Stimulated activated naive CD4-positive, alpha-beta T cell (primary cell): ENCODE measurements around the gene ACSS1.
A peak's percentile ranks its signal among the peaks of the same experiment; 100 is the strongest.

Source experiments
- DNase-seq, 6 experiments: peaks; one replicate each; lab custom pipeline; 2025; lab: John Stamatoyannopoulos, UW

Gene ACSS1

DNA sequence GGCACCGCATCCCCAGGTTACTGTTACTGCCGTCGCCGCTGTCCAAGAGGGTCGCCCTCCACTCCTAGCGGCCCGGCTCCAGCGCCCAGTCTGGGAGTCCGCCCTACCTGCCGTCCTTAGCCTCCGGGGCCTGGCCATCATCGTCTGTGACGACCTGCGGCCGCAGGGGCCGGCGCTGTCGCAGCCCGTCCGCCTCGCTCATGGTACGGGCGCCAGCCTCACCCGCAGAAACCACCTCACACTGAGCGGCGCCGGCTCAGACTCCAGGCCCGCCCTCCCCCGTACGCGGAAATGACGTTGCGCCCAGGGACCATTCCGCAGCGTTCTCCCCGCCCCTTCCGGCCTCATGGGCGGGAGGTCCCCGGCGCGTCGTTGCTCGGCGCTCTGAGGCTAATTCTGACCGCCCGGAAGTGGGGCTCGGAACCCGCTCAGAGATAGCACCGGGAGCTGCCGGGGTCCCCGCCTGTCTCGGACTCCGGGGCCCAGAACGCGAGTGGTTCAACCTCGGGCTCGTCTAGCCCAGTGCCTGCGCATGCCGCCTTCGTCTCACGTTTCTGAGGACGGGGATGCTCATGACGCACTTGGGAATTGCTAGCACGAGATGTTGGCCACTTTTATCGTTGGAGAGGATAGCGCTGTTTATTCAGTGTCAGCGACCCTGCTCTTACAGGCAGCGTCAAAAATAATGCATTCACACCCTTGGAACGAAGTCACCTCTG lies 65.3 kb downstream of the ACSS1 start, which contains the start of gene APMAP:
APMAP (minus strand) TSS at position 265 of the 719 bp plus-strand sequence; CDS start at position 202, 63 bp downstream.
- DNase-seq: peak; percentile 85 to 95 (median 92)

DNA sequence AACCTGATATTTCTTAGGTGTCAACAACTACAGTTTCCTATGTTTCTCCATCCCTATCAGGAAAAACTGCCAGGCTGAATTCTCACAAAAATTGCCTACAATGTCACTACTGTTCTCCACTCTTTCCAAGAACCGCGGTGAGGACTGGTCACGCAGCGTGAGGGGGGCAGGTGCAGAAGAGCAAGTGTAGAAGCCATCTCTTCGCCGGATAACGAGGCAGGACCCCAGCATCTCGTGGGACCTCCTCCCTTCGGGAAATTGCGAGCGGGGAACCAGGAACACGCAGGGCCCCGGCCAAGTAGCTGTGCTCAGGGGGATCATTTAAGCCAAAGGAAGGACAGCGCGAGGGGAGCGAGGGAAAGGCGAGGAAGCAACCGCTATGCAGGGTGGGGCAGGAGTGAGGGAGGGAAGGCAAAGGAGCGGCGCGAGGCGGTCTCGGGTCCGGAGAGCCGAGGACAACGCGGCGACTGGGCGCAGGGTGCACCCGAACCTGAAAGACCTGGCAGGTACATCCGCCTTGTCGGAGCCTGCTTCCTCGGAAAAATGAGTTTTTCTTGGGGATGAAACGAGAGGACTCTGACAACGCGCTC lies 65.9 kb downstream of the ACSS1 start:
- DNase-seq: no peak

DNA sequence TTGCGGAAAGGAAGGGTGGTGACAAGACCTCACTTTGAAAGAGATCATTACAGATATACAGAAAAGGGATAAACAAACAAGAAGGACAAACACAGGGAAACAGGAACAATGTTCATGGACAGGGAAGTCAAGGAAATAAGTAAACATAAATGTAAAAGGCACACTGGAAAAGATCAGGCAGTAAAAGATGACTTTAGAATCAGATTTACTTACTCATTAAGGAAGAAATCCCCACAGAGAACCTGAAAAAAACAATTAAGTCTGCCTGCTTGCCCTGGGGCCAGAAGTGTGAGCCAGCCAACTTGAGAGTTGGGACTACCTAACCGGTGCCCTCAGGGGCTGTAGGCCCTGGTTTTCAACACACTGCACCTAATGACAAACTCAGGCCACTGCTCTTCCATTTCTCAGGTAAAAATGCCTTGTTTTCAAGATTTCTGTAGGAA lies 67.1 kb downstream of the ACSS1 start:
- no peak for DNase-seq

DNA sequence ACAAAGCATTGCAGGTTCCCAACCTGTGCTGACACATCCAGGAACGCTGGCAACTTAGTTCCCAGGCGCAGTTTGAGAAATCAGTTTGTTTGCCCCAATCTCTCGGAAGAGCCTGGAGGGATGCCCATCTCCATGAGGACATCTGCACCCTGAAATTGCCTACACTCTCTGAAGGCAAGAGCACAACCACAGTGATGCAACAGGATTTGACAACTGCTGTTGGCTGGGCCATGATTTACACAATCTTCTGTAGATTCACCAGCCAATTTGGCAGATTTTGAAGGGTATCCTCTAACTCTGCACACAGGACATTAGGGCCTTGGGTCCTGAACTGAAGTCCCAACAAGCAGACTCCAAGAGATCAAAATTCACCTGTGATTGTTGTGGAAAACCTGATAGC lies 68.8 kb downstream of the ACSS1 start:
- DNase-seq: no peak

DNA sequence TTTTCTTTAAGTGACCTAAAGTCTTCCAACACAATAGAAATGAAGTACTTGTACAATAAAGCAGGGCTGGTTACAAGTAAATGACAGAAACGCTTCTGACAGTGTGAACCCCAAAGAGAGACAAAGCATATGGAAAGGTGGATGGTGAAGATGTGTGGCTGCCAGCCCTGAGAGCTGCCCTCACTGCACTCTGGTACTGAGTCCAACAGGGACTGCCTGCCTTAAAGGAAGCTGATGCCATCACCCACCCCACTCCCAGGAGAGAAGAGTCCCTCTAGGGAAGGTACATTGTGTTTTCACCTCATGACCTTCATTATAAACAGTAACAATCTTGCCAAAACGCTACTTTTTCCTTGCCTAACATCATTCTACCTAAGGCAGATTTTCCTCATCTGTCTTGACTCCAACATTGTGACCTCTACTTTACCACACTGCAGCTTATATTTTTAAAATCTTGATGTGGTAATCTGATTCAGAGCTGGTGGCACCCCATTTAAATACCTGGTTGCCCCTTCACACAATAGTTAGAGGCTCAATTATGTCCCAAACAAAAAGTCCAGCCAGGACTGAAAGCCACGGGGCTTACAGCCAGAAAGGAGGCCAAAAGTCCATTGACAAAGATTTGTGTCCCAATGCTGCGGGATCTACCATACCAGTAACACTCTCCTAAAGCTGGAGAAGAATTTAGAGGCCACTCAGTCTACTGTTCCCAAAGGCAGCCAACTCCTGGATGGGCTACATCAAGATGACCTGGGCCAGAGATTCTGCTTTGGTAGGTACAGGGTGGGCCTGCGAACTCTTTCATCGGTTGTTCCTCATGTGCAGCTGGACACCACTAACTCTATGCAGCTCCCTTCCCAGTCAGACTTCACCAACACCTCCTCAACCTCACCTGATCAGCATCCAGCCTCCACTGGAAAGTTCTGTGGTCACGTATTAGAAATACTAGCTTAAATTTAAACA lies 69.8 kb downstream of the ACSS1 start:
- no peak for DNase-seq

DNA sequence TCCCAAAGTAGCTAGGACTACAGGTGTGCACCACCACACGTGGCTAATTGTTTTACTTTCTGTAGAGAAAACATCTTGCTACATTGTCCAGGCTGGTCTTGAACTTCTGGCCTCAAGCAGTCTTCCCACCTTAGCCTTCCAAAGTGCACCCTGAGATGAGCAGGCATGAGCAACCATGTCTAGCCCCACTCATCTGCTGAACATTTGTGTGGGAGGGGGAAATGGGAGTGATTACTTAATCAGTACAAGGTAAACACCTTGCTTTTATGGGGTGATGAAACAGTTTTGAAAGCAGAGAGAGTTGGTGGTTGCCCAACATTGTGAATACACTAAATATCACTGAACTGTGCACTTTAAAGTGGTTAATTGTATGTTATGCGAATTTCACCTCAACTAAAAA lies 70.7 kb downstream of the ACSS1 start:
- no peak for DNase-seq

DNA sequence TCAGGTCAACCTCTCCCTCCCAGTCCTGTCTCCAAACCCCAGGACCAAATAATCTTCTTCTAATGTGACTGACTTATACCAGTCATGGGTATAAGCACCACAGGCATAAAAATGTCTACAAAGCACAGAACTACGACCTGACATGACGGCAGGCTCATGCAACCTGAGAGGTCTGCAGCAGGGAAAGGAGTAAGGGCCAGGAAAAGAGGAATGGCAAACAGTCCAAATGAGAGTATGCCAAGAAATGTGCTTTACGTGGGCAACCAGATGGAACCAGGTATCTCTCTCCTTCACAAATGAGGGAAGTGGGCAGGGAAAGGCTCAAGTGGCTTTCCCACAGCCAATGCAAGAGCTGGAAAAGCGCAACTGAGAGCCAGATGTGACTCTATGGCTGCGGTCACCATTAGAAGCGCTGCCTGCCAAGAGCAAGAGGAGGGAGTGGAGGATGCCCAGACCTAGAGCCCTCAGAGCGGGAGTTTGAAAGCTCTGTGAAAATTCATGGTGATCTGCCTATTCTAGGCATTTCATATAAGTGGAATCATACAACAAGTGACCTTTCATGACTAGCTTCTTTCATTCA lies 71.4 kb downstream of the ACSS1 start:
- no peak for DNase-seq

DNA sequence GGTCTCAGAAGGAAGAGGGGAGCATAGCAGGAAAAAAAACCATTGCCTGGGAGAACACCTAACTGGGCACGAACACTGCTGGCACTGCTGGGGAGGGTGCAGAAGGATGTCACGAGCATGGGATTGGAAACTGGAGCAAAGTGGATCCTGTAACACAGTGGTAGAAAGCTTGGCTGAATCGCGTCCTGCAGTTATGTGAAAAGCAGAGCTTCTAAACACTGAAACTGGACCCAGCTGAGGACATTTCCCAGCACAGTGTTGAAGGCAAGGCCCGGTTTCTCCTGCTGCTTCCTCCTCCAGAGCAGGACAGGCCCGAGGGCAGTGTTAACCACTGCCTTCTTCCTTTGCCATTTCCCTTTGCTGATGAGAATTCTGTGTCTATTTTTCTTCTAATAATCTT lies 72.1 kb downstream of the ACSS1 start:
- DNase-seq: no peak

DNA sequence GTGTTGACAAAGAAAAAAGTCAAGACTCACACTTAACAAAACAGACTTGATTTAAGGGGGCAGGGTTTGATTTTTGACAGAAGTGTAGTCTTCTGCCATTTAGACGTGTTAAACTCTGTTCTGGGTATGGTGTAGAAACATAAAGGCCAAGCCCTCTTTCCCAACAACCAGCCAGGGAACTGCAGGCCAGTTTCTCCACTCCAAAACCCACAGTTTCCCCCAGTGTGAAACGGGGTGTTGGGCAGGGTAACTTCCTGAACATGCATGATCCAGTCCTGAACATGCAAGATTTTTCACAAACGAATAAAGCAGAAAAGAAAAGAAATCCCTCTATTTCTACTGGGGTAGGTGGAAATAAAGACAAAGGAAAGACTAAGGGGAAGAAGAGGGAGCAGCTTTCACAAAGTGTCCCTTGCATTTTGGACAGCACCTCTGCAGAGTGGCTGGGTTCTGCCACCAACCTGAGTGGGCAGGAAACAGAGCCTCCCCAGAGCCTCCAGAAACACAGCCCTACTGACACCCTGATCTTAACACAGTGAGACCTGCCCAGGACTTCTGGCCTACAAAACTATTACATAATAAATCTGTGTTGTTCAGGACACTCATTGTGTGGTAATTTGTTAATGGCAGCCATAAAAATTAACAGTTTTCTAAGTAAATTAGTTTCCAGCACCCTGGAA lies 72.8 kb downstream of the ACSS1 start:
- DNase-seq: no peak

DNA sequence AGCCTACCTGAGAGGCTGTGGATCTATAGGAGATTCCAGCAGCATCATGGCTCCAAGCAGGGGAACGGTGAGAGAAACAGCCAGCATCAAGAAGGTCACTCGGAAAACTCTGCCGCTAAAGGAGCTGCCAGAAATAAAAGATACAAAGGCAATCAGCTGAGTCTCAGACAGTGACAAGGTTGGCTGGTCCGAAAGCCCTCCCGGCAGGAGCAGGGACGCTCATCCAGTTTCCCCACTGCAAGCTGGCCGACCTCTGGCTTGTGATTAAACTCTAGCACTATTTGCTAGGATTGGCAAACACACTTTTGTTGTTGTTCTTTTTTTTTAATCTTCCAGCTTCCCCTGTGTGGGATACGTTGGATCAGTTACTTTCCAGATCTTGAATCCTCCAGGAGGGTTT lies 74.0 kb downstream of the ACSS1 start:
- no peak for DNase-seq

DNA sequence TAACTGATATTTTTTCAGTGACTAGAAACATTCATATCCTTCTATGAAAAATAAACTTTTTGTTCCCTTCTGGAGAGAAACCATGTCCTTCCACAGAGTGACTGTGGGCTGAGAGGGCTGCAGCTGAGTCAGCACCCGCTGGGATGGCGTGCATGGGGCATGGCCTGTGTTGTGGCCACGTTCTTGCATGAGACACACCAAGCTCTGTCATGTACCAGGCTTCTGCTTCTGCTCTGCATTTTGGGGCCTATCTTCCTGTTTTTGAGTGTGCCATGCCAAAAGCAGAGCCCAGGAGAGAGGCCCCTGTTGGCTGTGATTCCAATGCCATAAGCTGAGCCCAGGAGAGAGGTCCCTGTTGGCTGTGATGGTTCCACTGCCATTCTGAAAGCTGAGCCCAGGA lies 76.1 kb downstream of the ACSS1 start:
- DNase-seq: no peak

DNA sequence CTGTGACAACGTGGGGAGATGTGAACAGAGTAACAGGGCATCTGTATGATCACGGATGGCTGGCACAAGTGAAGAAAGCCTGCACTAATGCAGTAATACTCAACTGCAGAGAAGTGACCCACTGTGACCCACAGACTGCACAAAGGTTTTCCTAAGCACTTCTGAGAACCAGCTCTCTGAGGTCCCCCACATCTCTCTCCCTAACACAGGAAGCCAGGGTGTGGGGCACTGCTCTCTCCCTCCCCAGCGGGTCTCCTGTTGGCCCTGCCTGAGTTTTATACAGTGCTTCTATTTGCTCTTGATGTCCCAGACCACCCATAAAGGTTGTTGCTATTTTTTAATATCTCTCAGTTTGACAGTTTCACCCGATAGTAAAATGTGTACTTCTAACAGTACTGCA lies 76.7 kb downstream of the ACSS1 start:
- DNase-seq: no peak

DNA sequence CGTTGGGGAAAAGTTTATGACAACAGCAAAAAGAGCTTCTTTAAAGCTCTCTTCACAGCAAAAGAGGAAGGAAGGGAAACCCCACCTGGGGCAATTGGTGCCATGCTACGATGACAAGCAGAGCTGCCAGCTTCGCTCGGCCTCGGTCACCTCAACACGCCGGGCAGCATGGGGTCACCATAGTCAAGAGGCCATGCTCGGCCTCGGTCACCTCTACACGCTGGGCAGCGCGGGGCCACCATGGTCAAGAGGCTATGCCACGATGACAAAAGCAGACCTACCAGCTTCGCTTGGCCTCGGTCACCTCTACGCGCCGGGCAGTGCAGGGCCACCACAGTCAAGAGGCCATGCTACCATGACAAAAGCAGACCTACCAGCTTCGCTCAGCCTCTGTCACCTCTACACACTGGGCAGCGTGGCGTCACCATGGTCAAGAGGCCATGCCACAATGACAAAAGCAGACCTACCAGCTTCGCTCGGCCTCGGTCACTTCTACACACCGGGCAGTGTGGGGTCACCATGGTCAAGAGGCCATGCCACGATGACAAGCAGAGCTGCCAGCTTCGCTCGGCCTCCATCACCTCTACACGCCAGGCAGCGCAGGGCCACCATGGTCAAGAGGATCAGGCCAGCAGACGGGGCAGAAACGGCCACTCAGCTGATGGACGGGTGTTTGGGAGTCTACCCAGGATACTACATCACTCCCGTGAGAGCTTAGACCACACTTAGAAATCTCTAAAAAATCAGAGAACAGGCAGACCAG lies 77.5 kb downstream of the ACSS1 start:
- no peak for DNase-seq

DNA sequence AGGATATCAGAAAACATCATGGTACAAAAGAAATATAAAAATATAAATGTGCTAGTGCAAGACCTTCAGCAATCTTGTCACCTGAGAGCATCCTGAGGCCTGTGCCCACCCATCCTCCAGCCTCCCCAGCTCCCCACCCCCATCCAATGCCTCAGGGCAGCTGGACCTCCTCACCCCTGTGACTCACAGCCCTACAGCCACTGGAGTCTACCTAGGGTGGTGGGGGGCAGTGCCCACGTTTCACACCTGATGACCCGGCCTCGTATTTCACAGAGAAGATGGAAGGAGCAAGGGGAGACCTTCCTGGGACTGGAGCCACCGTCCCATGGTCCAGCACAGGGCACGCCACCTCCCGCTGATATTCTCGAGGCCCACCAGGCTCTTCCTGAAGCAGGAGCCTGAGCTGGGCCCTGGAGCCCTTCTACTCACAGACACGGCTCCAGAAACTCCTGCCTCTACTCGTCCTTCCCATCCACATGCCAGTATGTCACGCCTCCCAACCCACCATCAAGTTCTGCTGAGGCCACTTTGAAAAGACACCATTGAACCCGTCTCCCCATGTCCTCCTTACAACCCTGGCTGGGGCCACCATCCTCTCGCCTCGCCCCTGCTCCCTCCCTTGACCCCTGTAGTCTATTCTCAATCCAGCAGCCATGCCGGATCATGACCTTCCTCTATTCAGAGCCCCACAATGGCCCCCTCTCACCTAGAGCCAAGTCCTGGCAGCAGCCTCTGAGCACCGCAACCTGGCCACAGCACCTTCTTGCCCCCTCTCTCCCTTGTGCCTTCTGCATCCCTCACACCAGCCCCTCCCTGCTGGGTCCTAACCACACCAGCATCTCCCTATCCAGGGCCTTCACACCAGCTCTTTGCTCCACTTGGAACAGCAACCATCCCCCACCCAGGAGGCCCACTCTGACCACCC lies 78.6 kb downstream of the ACSS1 start:
- no peak for DNase-seq

DNA sequence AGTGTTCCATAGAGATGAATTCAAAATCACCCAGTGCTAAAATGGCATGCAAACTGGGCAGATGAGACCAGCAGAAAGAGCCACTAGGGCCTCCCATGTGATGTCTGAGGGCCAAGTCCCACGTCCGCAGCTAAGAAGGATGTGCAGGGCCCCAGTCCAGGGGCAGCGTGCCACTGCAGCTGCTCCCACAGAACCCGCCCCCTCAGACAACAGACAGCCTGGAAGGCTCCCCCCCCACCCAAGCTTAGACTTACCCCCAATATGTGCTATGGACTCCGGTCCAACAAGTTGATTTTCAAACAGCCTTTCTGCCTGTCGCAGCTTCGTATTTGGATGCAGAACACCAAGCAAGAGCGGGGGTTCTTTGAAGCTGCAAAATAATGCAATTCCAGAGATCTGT lies 79.4 kb downstream of the ACSS1 start:
- no peak for DNase-seq

DNA sequence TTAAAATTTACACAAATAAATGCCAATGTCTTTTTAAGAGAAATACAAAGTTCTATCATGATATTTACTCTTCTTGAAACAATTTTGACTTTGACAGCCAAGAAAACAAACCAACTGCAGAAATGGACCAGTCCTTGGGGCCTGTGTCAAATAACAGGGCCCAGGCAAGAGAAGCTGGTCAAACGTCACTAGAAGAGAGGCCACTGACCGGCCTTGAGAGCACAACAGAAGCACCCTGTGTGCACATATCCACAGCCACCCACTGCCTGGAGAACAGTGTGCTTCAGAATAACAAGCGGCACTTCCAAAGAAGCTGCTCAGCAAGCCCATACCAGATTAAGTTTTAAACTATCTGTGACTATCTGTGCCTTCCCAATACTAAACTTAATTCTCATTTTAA lies 80.1 kb downstream of the ACSS1 start:
- DNase-seq: no peak

DNA sequence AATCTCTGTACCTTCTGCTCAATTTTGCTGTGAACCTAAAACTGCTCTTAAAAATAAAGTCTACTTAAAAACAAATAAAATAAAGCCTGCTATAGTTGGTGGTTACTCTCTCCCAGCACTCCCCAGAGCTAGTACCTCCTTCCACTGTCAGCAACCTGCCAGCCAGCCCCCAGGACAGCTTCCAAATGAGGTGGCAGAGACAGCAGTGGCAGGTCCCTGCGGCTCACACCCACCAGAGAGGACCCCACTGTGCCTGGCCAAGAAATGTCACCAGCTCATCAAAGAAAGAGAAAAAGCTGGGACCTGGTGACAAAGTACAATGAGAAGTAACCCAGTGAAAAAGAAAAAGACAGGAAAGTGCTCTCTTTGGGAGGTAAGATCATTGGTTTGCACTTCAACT lies 80.6 kb downstream of the ACSS1 start:
- no peak for DNase-seq

DNA sequence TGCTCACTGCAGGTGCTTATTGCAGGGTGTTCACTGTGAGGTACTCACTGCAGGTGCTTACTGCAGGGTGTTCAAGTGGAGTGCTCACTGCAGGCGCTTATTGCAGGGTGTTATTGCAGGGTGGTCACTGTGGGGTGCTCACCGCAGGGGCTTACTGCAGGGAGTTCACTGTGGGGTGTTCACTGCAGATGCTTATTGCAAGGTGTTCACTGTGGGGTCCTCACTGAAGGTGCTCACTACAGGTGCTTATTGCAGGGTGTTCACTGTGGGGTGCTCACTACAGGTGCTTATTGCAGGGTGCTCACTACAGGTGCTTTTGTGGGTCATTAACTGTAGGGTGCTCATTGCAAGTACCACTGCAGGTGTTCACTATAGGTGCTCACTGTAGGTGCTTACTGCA lies 85.6 kb downstream of the ACSS1 start:
- DNase-seq: no peak

DNA sequence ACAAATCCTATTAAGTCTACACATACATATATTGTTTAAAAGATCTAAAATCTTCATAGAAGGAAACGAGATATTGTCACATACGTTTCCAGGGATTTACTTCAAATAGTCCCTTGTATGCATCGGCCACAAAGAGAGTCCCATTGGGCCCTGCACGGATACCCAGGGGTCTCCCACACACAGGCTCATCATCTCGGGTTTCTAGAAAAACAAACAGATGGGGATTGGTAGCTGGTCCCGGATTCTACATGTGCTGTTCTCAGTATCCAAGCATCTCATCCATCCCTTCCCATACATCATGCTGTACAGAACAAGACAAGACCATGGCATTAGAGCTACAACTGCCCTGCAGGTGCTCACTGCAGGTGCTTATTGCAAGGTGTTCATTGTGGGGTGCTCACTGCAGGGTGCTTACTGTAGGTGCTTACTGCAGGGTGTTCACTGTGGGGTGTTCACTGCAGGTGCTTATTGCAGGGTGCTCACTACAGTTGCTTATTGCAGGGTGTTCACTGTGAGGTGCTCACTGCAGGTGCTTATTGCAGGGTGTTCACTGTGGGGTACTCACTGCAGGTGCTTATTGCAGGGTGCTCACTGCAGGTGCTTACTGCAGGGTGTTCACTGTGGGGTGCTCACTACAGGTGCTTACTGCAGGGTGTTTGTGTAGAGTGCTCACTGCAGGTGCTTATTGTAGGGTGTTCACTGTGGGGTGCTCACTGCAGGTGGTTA lies 86.4 kb downstream of the ACSS1 start:
- no peak for DNase-seq
